Activated naive CD4-positive, alpha-beta T cell treated with anti-CD3 and anti-CD28 coated beads, Interleukin-2, amount 50 U/mL, for 72 hours (primary cell): ENCODE data around the gene COL2A1. TPM values are rescaled to one million over a fixed set of nuclear protein-coding genes. Genes with fewer than 3 reads are reported as not detected.

Experiments
- ATAC-seq, 2 donors: fragments of 150-1000 bp; cut with Tn5 transposase; 2 replicates each; pipeline ENCODE4 v1.10.0; 2021; ENCODE audit warnings: mild to moderate bottlenecking in 2 of 2, moderate library complexity in 2 of 2
- DNase-seq, 2 donors: peaks; one replicate each; pipeline ENCODE4 v3.0.0; 2021 to 2022; ENCODE audit warnings: low spot score in 2 of 2
- H3K27ac Mint-ChIP-seq, 2 donors: one replicate each; pipeline ENCODE4 v1.8.0; 2022; ENCODE audit warnings: mild to moderate bottlenecking in 2 of 2, mixed read lengths in 2 of 2
- H3K36me3 Mint-ChIP-seq, 2 donors: one replicate each; pipeline ENCODE4 v1.8.0; 2022; ENCODE audit warnings: mixed read lengths in 2 of 2
- H3K9me3 Mint-ChIP-seq, 2 donors: one replicate each; pipeline ENCODE4 v1.8.0; 2022; ENCODE audit warnings: mixed read lengths in 2 of 2
- total RNA-seq, 2 donors: library from RNA; stranded (reverse); gene quantifications; one replicate each; pipeline ENCODE4 v1.2.3, GENCODE V29; 2022

COL2A1 gene
- total RNA-seq, 2 donors from 2014 or later: not detected

GRCh38 chr12:48034835-48035805 lies 30.8 kb upstream of the COL2A1 start:
- ATAC-seq (no peak), DNase-seq (no peak)
- no peaks in the 10 kb centered on the region for H3K36me3 Mint-ChIP-seq
- no peaks in the 10 kb centered on the region for H3K9me3 Mint-ChIP-seq
- H3K27ac Mint-ChIP-seq: peak overlapping the region in 1 of 2 donors; percentile 11

DNA sequence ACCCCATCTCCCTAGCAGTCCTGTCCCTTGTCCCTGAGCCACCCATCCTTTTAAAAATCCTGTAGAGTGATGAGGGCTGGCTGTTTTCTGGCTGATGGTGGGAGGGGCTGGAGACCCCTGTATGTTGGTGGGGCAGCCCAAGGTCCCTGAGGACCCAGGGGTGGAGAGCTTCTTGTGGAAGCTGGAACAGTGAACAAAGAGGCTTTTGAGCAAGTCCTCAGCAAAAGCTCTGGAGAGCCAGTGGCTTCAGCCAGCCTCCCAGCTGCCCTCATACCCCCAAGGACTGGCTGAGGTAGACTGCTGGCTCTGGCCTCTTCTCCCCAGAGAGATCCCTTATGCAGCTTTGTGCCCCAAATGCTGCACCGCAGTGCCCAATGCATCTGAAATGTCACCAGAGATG lies 29.2 kb upstream of the COL2A1 start:
- Mint-ChIP-seq H3K27ac (no peak overlapping the region), H3K36me3 (no peaks in the 10 kb centered on the region), H3K9me3 (no peaks in the 10 kb centered on the region)
- no peak for DNase-seq
- no peak for ATAC-seq

DNA sequence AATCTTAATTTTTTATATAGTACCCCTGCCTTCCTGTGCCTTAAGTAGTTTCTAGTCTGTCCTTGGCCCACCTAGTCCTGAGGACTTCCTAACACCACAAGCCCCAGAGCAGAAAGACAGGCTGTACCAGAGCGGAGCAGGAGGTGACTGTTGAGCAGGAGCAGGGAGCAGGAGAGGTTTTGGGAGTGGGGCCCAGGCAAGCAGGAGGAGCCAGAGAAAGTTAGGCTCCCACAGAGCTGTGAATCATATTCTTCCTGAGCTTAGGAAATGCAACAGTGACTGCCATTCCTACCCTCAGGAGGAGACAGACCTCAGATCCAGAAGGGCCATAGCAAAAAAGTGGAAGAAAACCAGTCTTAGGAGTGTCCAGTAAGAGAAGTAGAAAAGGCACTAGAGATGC lies 28.3 kb upstream of the COL2A1 start:
- DNase-seq (no peak), ATAC-seq (no peak)
- Mint-ChIP-seq H3K27ac (no peak overlapping the region), H3K36me3 (no peaks in the 10 kb centered on the region), H3K9me3 (no peaks in the 10 kb centered on the region)

DNA sequence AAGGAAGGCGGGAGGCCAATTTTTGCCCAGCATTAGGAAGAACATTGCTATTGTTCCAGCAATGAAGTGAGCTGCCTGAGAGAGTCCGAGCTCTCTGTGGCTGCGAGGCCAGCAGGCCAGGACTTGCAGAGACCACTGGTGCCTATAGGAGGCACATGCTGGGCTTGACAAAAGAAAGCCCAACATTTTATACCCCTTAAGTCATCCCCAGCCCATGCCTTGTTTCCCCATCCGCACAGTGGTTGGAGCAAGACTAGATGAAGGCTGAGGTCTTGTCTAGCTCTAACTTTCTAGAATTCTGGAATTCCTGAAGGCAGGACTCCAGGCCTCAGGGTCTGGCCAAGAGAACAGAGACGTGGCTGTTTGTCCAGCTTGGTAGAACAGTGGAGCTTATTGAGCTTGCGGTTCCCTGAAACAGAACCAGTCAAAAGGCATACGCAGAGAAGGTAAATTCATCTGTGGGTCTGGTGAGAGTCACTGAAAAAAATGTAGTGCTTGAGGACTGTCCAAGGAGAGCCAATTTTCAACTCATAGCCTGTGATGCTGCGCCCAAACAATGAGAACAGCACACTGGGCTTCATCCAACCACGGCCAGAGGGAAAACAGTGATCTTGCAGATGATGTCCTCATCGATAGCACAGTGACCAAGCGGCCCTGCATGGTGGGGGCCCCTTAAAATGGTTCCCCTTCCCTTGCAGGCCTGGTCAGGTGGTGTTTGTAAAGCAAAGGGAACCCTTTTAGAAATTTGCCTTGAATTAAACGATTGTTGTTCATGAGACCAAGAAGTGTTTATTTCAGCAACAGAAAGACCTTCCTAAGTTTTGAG lies 27.1 kb upstream of the COL2A1 start:
- Mint-ChIP-seq H3K36me3 (no peaks in the 10 kb centered on the region), H3K9me3 (no peaks in the 10 kb centered on the region), H3K27ac (no peak overlapping the region)
- DNase-seq: no peak
- ATAC-seq: no peak

DNA sequence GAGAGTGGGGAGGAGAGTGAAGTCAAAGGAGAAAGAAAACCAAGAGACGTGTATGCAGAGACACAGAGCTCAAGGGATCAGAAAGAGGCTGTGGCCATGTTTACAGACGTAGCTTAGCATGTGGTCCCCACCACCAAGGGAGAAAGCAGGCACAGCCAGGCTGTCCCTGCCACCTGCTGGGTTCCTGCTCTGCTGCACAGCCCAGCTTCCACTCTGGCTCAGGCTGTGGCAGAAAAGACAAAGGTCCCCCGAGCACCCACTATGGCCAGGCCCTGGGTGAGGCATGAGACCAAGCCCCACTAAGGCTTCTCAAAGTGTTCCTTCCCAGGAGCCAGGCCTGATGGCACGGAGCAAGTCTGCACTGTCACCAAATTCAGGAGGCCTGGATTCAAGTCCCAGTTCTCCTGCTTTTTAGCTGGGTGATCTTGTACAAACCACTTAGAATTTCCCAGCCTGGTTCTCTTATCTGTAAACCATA lies 25.9 kb upstream of the COL2A1 start:
- DNase-seq (no peak), ATAC-seq (no peak)
- Mint-ChIP-seq H3K27ac (peak overlapping the region; percentile 16 to 33), H3K9me3 (no peaks in the 10 kb centered on the region), H3K36me3 (no peaks in the 10 kb centered on the region)

DNA sequence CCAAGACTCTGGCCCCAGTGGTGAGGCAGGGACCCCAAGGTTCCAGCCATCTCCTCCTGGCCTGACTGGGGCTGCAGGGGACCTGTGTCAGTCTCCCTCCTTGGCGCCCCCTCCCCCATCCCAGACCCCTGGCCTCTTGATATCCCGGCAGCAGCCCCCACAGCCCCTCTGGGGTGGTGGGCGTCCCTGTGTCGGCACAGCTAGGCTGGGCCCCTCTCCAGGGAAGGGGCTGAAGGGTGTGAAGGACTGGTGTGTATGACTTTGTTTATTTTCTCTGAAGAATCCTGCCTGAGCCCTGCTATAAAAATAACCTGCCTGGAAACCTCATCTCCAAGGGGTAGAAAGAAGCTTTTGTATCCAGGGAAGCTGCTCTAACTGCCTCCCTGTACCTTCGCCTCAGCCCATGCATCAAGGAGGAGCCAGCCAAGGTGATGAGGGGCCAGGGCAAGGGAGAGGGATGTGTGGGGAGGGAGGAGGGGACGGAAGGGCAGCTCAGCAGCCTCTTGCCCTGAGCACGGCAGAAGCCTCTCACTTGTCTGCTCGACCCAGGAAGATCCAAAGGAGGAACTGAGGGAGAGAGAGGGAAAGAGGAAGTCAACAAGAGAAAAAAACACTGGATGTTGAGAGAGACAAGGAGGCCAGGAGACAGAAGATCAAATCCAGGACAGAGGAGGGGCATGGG lies 25.4 kb upstream of the COL2A1 start:
- Mint-ChIP-seq H3K27ac (peak overlapping the region; percentile 16 to 33), H3K36me3 (no peaks in the 10 kb centered on the region), H3K9me3 (no peaks in the 10 kb centered on the region)
- ATAC-seq: no peak
- DNase-seq: no peak

DNA sequence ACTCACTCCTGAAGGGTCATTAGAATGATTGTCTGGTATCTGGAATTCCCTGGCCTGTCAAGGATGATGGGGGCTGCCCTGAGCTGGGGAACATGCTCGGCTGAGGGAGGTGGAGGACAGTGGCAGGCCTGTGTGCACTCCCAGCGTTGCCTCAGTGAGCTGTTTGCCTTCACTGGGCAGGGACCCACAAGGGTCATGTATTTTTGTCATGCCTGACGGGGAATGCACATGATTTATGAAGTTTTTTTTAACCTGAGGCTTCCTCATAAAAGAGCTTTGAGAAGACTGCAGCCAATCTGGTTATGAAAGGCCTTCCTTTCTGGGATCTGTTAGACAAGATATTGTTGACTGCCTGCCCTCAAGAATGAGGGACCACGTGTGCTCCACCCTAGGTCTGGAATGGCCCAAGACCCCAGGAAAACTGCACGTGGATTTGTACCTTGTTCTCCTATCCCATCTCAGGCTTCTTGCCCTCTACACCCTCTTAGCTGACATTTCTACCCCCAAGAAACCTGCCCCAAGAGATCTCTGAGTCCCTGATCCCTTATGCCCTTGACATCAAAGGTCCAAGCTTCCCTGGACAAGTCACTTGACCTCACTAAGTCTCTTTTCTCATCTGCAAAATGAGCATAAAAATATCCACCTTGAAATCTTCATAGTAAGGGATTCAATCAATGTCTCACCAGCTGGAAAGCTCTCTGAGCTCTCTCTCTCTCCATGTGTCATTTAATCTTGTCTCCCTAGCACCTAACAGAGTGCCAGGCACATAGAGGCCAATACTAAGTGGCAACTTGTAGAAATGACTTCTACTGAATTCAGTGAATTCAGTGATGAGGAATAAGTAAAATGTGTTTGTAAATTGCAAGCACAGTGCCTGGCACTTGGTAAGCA lies 24.5 kb upstream of the COL2A1 start:
- no peak for DNase-seq
- no peak for ATAC-seq
- Mint-ChIP-seq H3K36me3 (no peaks in the 10 kb centered on the region), H3K9me3 (no peaks in the 10 kb centered on the region), H3K27ac (no peak overlapping the region)

GRCh38 chr12:48027183-48028002 lies 23.1 kb upstream of the COL2A1 start:
- no peaks in the 10 kb centered on the region for H3K36me3 Mint-ChIP-seq
- no peak overlapping the region for H3K27ac Mint-ChIP-seq
- no peak for ATAC-seq
- H3K9me3 Mint-ChIP-seq: no peaks in the 10 kb centered on the region
- no peak for DNase-seq

- no peak overlapping the region for H3K27ac Mint-ChIP-seq
- DNase-seq (no peak), ATAC-seq (no peak)
- no peaks in the 10 kb centered on the region for H3K36me3 Mint-ChIP-seq
- no peaks in the 10 kb centered on the region for H3K9me3 Mint-ChIP-seq
Observed at GRCh38 chr12:48026060-48026827, 22.0 kb upstream of the COL2A1 start.

DNA sequence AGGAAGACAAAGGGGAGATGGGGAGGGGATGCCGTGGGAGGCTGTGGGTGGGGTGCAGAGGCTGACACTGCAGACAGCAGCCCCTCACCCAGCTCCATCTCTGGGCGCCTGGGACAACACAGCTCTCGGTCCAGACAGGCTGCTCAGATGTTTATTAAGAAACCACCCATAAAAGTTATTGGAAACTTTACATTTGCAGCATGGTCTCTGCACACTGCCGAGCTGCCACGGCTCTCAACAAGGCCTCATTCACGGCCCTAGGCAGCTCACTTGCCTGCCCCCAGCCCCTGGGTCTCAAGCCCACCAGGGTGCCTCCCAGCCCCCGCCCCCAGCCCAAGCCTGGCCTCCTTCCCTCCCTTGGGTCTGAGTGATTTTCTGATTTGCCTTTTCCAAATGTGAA lies 21.0 kb upstream of the COL2A1 start:
- H3K27ac Mint-ChIP-seq: no peak overlapping the region
- no peaks in the 10 kb centered on the region for H3K36me3 Mint-ChIP-seq
- H3K9me3 Mint-ChIP-seq: no peaks in the 10 kb centered on the region
- no peak for ATAC-seq
- DNase-seq: no peak

- Mint-ChIP-seq H3K27ac (no peak overlapping the region), H3K36me3 (no peaks in the 10 kb centered on the region), H3K9me3 (no peaks in the 10 kb centered on the region)
- no peak for DNase-seq
- no peak for ATAC-seq
Observed at GRCh38 chr12:48024735-48025134, 20.5 kb upstream of the COL2A1 start.

GRCh38 chr12:48023386-48023785 lies 19.1 kb upstream of the COL2A1 start:
- H3K36me3 Mint-ChIP-seq: no peaks in the 10 kb centered on the region
- H3K9me3 Mint-ChIP-seq: no peaks in the 10 kb centered on the region
- H3K27ac Mint-ChIP-seq: no peak overlapping the region
- DNase-seq (no peak), ATAC-seq (no peak)

- H3K27ac Mint-ChIP-seq: no peak overlapping the region
- H3K9me3 Mint-ChIP-seq: no peaks in the 10 kb centered on the region
- ATAC-seq (no peak), DNase-seq (no peak)
- H3K36me3 Mint-ChIP-seq: no peaks in the 10 kb centered on the region
Observed at GRCh38 chr12:48022676-48023385, 18.6 kb upstream of the COL2A1 start.

DNA sequence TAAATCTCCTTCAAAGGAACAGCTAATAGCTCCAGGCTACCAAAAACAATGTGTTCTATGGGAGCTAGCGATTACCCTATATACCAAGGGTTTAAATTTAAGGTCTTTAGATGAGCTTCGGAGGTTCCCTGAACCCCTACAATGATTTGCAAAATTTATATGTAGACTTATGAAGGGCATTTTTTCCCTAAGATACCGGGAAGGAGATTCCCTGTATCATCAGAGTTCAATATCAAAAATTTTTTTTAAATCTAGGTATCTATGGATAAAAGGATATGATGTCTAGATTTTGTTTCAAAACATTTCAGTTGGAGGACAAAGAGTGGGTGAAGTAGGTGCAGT lies 17.9 kb upstream of the COL2A1 start:
- Mint-ChIP-seq H3K27ac (no peak overlapping the region), H3K36me3 (no peaks in the 10 kb centered on the region), H3K9me3 (no peaks in the 10 kb centered on the region)
- DNase-seq: no peak
- ATAC-seq: no peak
